Spleen (tissue), 11 donors: Measurements from ENCODE around the gene ETNK2. TPM values are rescaled to one million over a fixed set of nuclear protein-coding genes. Genes with fewer than 3 reads are reported as not detected.

Source experiments
- DNase-seq: peaks from one replicate; pipeline ENCODE4 v3.0.0-alpha.2; 2020
- H3K27ac ChIP-seq, 8 donors: fragments of 200-600 bp; sonication (generic) in 7 of 8; 1 replicate in 4 of 8; 2 replicates in 4 of 8; pipeline versions ENCODE4 v1.5.0 to v1.8.0; 2016 to 2021; ENCODE audit warnings: inconsistent platforms in 4 of 8, mild to moderate bottlenecking in 4 of 8, moderate library complexity in 1 of 8
- H3K27me3 ChIP-seq, 7 donors: fragments of 200-600 bp; sonication (generic) in 6 of 7; replicated peaks in 1 of 7; 1 replicate in 4 of 7; 2 replicates in 3 of 7; pipeline versions ENCODE4 v1.5.0 to v1.8.0; 2016 to 2021; ENCODE audit warnings: inconsistent platforms in 3 of 7, mild to moderate bottlenecking in 1 of 7
- H3K36me3 ChIP-seq, 6 donors: fragments of 200-600 bp; sonication (generic) in 5 of 6; 1 replicate in 4 of 6; 2 replicates in 2 of 6; pipeline versions ENCODE4 v1.5.0 to v1.8.0; 2016 to 2021; ENCODE audit warnings: inconsistent platforms in 2 of 6
- H3K4me1 ChIP-seq, 6 donors: fragments of 200-600 bp; sonication (generic) in 5 of 6; 1 replicate in 3 of 6; 2 replicates in 3 of 6; pipeline versions ENCODE4 v1.5.0 to v1.8.0; 2016 to 2021; ENCODE audit warnings: inconsistent platforms in 3 of 6
- H3K4me3 ChIP-seq, 8 donors: fragments of 200-600 bp; sonication (generic) in 7 of 8; 1 replicate in 4 of 8; 2 replicates in 4 of 8; pipeline versions ENCODE4 v1.5.0 to v1.8.0; 2016 to 2021; ENCODE audit warnings: inconsistent platforms in 4 of 8, mild to moderate bottlenecking in 4 of 8, moderate library complexity in 2 of 8
- H3K9me3 ChIP-seq, 8 donors: fragments of 200-600 bp; sonication (generic) in 7 of 8; 1 replicate in 4 of 8; 2 replicates in 4 of 8; pipeline versions ENCODE4 v1.5.0 to v1.8.0; 2016 to 2021; ENCODE audit warnings: inconsistent platforms in 4 of 8
- POLR2A ChIP-seq, 3 donors: fragments of 450-650 bp; IDR thresholded peaks; one replicate each; pipeline ENCODE4 v1.5.1; 2017; ENCODE audit warnings: antibody characterized with exemption in 3 of 3, mild to moderate bottlenecking in 1 of 3
- POLR2AphosphoS5 ChIP-seq, 3 donors: sonication (generic); formaldehyde crosslinking; IDR thresholded peaks; one replicate each; pipeline ENCODE4 v1.5.1; 2017; ENCODE audit warnings: antibody characterized with exemption in 3 of 3
- WGBS, 5 donors: extraction: QIAGEN DNeasy Blood & Tissue Kit in 3 of 5; methylation state at CpG; one replicate each; pipeline versions ENCODE4 v1.1.5 to v1.1.7; 2013 to 2018; 5-methylcytosine and 5-hydroxymethylcytosine counted together
- intact Hi-C: fragments of 100-400 bp; cut with DNase I; formaldehyde crosslinking; loops from one replicate; pipeline ENCODE4 v1.15.0; 2023; ENCODE audit warnings: low total_unique reads
- polyA plus RNA-seq, 3 donors: library from polyadenylated mRNA; stranded (reverse); fragments of 200-250 nt; gene quantifications; one replicate each; pipeline ENCODE4 v1.2.1, GENCODE V29; 2013
- total RNA-seq, 7 donors: library from RNA; depleted of rRNA in 3 of 7; stranded (reverse); fragments of >200 nt in 3 of 7; fragmentation: NEBNext Ultra II Directional in 4 of 7; extraction: Animal tissue kit (Norgen Biotek cat#: 25700) in 4 of 7; gene quantifications; one replicate each; pipeline versions ENCODE4 v1.1.0 to v1.2.1, GENCODE V29; 2016 to 2021
- TF ChIP-seq, protein P1 (sequence below), 11 experiments: fragments of 200-600 bp in 7 of 11; fragments of 450-650 bp in 4 of 11; sonication (generic) in 4 of 11; IDR thresholded peaks in 8 of 11; conservative IDR thresholded peaks in 3 of 11; 1 replicate in 7 of 11; 2 replicates in 4 of 11; pipeline versions ENCODE4 v1.4.0 to v1.8.0; 2016 to 2021; ENCODE audit warnings: antibody characterized with exemption in 11 of 11, inconsistent platforms in 4 of 11, mild to moderate bottlenecking in 1 of 11
- donor health status: healthy with polysubstance abuse.
- donor health status: DM: no; HTN: no; CAD: no; lungs with moderate emphysema.
- donor health status: DM: no; HTN: no; CAD: no.
- donor health status: Bipolar disorder and iron deficiency.
- donor health status: healthy.
- donor health status: DM: no; HTN: no; CAD: no.
- donor health status: DM: yes; HTN: yes; CAD: no.

ETNK2 gene
- total and polyA plus RNA-seq, 10 donors = 1.9 to 20.8 (median 5.6) TPM

DNA sequence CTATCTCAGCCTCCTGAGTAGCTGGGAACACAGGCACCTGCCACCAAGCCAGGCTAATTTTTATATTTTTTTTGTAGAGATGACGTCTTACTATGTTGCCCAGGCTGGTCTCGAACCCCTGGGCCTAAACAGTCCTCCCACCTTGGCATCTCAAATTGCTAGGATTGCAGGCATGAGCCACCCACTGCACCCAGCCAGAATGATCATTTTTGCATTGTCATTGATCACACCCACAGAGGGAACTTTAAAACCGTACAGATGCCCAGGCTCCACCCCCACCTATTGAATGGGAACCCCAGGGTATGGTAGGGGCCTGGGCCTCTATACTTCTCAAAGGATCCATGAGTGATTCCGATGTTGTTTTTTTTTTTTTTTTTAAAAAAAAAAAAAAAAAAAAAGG, 36.7 kb downstream of the ETNK2 start:
- no peak for TF ChIP-seq POLR2A (IDR thresholded peaks at IDR 0.05)
- no peak for TF ChIP-seq POLR2AphosphoS5 (IDR thresholded peaks at IDR 0.05)
- TF ChIP-seq, protein P1, sequence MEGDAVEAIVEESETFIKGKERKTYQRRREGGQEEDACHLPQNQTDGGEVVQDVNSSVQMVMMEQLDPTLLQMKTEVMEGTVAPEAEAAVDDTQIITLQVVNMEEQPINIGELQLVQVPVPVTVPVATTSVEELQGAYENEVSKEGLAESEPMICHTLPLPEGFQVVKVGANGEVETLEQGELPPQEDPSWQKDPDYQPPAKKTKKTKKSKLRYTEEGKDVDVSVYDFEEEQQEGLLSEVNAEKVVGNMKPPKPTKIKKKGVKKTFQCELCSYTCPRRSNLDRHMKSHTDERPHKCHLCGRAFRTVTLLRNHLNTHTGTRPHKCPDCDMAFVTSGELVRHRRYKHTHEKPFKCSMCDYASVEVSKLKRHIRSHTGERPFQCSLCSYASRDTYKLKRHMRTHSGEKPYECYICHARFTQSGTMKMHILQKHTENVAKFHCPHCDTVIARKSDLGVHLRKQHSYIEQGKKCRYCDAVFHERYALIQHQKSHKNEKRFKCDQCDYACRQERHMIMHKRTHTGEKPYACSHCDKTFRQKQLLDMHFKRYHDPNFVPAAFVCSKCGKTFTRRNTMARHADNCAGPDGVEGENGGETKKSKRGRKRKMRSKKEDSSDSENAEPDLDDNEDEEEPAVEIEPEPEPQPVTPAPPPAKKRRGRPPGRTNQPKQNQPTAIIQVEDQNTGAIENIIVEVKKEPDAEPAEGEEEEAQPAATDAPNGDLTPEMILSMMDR (IDR thresholded peaks at IDR 0.05 in 8 of 11, conservative IDR thresholded peaks at IDR 0.05 in 3 of 11) = no peak
- H3K27me3 ChIP-seq = no peaks in the 10 kb centered on the region
- intact Hi-C loops = no loop called here
- WGBS, 5 donors = 66 to 80% (median 73%) methylated on average over 4 of the region's 4 CpGs
- no peak for DNase-seq
- H3K4me1 ChIP-seq = peaks cover 0 to 5% (median 0%) of the 10 kb centered on the region in 6 donors
- H3K27ac ChIP-seq = no peak overlapping the region
- H3K4me3 ChIP-seq = no peak overlapping the region
- H3K36me3 ChIP-seq = peaks cover 0 to 36% (median under 1%) of the 10 kb centered on the region in 6 donors
- H3K9me3 ChIP-seq = no peaks in the 10 kb centered on the region

DNA sequence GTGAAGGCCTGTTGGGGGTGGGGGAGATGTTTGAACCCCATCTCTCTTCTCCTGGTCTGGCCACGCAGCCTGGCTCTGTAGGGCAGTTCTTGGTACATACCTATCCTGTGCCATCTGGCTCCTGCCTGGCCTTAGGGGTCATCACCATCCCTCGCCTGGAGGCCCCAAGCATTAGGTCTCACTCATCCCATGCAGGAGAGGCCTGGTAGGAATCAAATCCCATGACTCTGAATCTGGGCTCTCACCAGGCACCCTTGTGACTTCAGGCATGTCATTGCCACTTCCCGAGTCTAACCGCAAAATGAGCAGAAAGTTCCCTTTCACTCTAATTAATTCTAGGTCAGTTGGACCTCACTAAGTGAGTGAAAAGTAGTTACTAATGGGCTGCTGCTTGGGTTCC, 37.2 kb downstream of the ETNK2 start:
- Histone ChIP-seq H3K4me1 (peaks cover 0 to 5% (median under 1%) of the 10 kb centered on the region in 6 donors), H3K9me3 (no peaks in the 10 kb centered on the region), H3K27ac (no peak overlapping the region), H3K36me3 (peaks cover 0 to 32% (median 0%) of the 10 kb centered on the region in 6 donors), H3K27me3 (no peaks in the 10 kb centered on the region), H3K4me3 (no peak overlapping the region)
- no peak for DNase-seq
- intact Hi-C loops = no loop called here
- whole genome bisulfite sequencing, 5 donors = 71 to 85% (median 81%) methylated on average over 4 of the region's 4 CpGs
- TF ChIP-seq, protein P1 (IDR thresholded peaks at IDR 0.05 in 8 of 11, conservative IDR thresholded peaks at IDR 0.05 in 3 of 11) = no peak
- TF ChIP-seq POLR2A (IDR thresholded peaks at IDR 0.05) (no peak), POLR2AphosphoS5 (IDR thresholded peaks at IDR 0.05) (no peak)

DNA sequence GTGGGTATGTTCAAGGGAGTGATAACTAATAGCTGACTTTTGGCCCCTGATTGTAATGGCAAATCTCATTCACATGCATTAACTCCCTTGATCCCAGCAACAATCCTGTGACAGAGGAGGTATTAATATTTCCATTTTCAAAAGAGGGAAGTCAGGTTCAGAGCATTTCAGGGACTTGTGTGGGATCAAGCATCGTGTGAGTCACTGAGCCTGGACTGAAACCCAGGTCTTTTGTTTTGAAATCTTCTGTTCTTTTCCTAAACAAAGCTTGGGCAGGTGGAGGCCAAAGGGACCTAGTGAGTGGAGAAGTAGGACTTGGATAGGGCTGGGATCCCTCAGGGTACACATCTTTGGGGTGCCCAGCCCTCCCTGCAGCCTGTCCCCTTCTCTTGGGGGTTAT, 37.9 kb downstream of the ETNK2 start:
- peaks cover 0 to 25% (median 0%) of the 10 kb centered on the region in 6 donors for H3K36me3 ChIP-seq
- no peak for DNase-seq
- 50 to 91% (median 81%) methylated on average over 1 of the region's 1 CpG for WGBS, 5 donors
- no peak for TF ChIP-seq POLR2AphosphoS5 (IDR thresholded peaks at IDR 0.05)
- no peak for TF ChIP-seq POLR2A (IDR thresholded peaks at IDR 0.05)
- H3K27me3 ChIP-seq = no peaks in the 10 kb centered on the region
- H3K4me3 ChIP-seq = no peak overlapping the region
- H3K27ac ChIP-seq = no peak overlapping the region
- H3K4me1 ChIP-seq = peaks cover 0 to 9% (median 5%) of the 10 kb centered on the region in 6 donors
- intact Hi-C loops = no loop called here
- H3K9me3 ChIP-seq = no peaks in the 10 kb centered on the region

DNA sequence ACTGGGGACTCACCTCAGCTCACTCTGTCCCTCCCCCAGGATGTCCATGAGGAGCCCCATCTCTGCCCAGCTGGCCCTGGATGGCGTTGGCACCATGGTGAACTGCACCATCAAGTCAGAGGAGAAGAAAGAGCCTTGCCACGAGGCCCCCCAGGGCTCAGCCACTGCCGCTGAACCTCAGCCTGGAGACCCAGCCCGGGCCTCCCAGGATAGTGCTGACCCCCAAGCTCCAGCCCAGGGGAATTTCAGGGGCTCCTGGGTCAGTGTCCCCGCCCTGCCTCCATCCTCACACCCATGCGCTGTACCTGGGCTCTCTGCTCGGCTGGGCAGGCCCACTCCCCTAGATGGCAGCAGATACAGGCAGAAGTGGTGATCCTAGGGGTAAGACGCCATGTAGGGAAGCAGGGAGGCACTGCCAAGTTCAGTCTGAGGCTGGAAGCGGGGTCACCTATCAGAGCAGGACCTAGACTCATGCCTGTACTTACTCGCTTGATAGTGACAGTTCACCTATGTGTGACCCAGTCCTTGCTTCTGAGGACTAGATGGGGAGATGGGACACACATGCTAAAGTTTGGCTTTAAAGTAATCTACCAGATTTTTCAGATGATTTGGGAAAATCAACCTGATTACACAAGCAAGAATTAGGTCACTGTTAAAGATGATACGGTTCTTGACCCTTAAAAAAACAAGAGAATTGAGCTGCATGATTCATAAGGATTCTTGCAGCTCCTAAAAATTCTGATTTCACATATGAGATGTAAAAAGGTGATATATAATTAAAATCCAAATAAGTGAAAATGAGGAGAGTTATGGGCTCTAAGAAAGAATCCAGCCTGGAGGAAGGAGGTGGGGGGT, 38.7 kb downstream of the ETNK2 start:
- no peaks in the 10 kb centered on the region for H3K27me3 ChIP-seq
- H3K36me3 ChIP-seq = peaks cover 0 to 18% (median 0%) of the 10 kb centered on the region in 6 donors
- no peak for DNase-seq
- peaks cover 0 to 16% (median 11%) of the 10 kb centered on the region in 6 donors for H3K4me1 ChIP-seq
- H3K4me3 ChIP-seq = no peak overlapping the region
- TF ChIP-seq, protein P1 (IDR thresholded peaks at IDR 0.05 in 8 of 11, conservative IDR thresholded peaks at IDR 0.05 in 3 of 11) = no peak
- TF ChIP-seq POLR2AphosphoS5 (IDR thresholded peaks at IDR 0.05) (no peak), POLR2A (IDR thresholded peaks at IDR 0.05) (no peak)
- H3K27ac ChIP-seq = no peak overlapping the region
- no peaks in the 10 kb centered on the region for H3K9me3 ChIP-seq
- intact Hi-C loops = no loop called here
- WGBS, 5 donors = 78 to 91% (median 82%) methylated on average over 4 to 11 of the region's 11 CpGs
